ENCODE measurements around the gene DRAM2. TPM values are rescaled to one million over a fixed set of nuclear protein-coding genes. Genes with fewer than 3 reads are reported as not detected.

Gene DRAM2
- total and polyA plus RNA-seq, 12 donors, result 21.2 to 126 (median 50.8) TPM

- TF ChIP-seq POLR2A (IDR thresholded peaks at IDR 0.05), result no peak
- no peak for TF ChIP-seq CTCF (IDR thresholded peaks at IDR 0.05)
- no peak overlapping the region for H3K4me3 ChIP-seq
- no peak for DNase-seq
- no peaks in the 10 kb centered on the region for H3K27me3 ChIP-seq
- H3K4me1 ChIP-seq (replicated peaks in 1 of 2), result peaks cover 0 to 8% of the 10 kb centered on the region in 2 donors
- peak overlapping the region in 1 of 5 donors; percentile 21 for H3K27ac ChIP-seq
- no peaks in the 10 kb centered on the region for H3K9me3 ChIP-seq (replicated peaks in 1 of 3)
- 73 to 82% (median 81%) methylated on average over 3 of the region's 3 CpGs for WGBS, 4 donors
- peaks cover 0 to 22% of the 10 kb centered on the region in 2 donors for H3K36me3 ChIP-seq (replicated peaks in 1 of 2)
- intact Hi-C loops (cut with DNase I), result no loop called here
These were observed 11.8 kb downstream of the DRAM2 start for GRCh38 chr1:111127923-111128643.

GRCh38 chr1:111126354-111126753, 13.5 kb downstream of the DRAM2 start:
- peaks cover 0 to 8% of the 10 kb centered on the region in 2 donors for H3K4me1 ChIP-seq (replicated peaks in 1 of 2)
- DNase-seq, result no peak
- no peak for TF ChIP-seq CTCF (IDR thresholded peaks at IDR 0.05)
- no peak for TF ChIP-seq POLR2A (IDR thresholded peaks at IDR 0.05)
- intact Hi-C loops (cut with DNase I), result no loop called here
- no peaks in the 10 kb centered on the region for H3K27me3 ChIP-seq
- 94 to 100% (median 98%) methylated on average over 1 of the region's 1 CpG for WGBS, 4 donors
- H3K4me3 ChIP-seq, result no peak overlapping the region
- peaks cover 0 to 22% of the 10 kb centered on the region in 2 donors for H3K36me3 ChIP-seq (replicated peaks in 1 of 2)
- H3K9me3 ChIP-seq (replicated peaks in 1 of 3), result no peaks in the 10 kb centered on the region
- no peak overlapping the region for H3K27ac ChIP-seq

GRCh38 chr1:111116496-111116895, 23.4 kb downstream of the DRAM2 start:
- WGBS, 4 donors, result 92 to 99% (median 96%) methylated on average over 2 of the region's 2 CpGs
- no peaks in the 10 kb centered on the region for H3K9me3 ChIP-seq (replicated peaks in 1 of 3)
- no peak overlapping the region for H3K4me3 ChIP-seq
- no peaks in the 10 kb centered on the region for H3K27me3 ChIP-seq
- intact Hi-C loops (cut with DNase I), result no loop called here
- H3K27ac ChIP-seq, result no peak overlapping the region
- no peak for TF ChIP-seq POLR2A (IDR thresholded peaks at IDR 0.05)
- TF ChIP-seq CTCF (IDR thresholded peaks at IDR 0.05), result no peak
- no peaks in the 10 kb centered on the region for H3K4me1 ChIP-seq (replicated peaks in 1 of 2)
- H3K36me3 ChIP-seq (replicated peaks in 1 of 2), result peaks cover 0 to 35% of the 10 kb centered on the region in 2 donors
- no peak for DNase-seq

GRCh38 chr1:111110197-111110899, 29.5 kb downstream of the DRAM2 start:
- Histone ChIP-seq H3K4me1 (replicated peaks in 1 of 2) (no peaks in the 10 kb centered on the region), H3K27ac (no peak overlapping the region), H3K9me3 (replicated peaks in 1 of 3) (no peaks in the 10 kb centered on the region), H3K36me3 (replicated peaks in 1 of 2) (no peaks in the 10 kb centered on the region), H3K27me3 (no peaks in the 10 kb centered on the region), H3K4me3 (no peak overlapping the region)
- TF ChIP-seq CTCF (IDR thresholded peaks at IDR 0.05) (no peak), POLR2A (IDR thresholded peaks at IDR 0.05) (no peak)
- 71 to 100% (median 94%) methylated on average over 1 of the region's 1 CpG for WGBS, 4 donors
- DNase-seq, result no peak
- intact Hi-C loops (cut with DNase I), result no loop called here
